ENCODE measurements around the gene ZFP36L2. TPM values are rescaled to one million over a fixed set of nuclear protein-coding genes. Genes with fewer than 3 reads are reported as not detected.

Gene ZFP36L2
- total RNA-seq, 1 donor from 2014 or later, result 55.0 TPM

DNA sequence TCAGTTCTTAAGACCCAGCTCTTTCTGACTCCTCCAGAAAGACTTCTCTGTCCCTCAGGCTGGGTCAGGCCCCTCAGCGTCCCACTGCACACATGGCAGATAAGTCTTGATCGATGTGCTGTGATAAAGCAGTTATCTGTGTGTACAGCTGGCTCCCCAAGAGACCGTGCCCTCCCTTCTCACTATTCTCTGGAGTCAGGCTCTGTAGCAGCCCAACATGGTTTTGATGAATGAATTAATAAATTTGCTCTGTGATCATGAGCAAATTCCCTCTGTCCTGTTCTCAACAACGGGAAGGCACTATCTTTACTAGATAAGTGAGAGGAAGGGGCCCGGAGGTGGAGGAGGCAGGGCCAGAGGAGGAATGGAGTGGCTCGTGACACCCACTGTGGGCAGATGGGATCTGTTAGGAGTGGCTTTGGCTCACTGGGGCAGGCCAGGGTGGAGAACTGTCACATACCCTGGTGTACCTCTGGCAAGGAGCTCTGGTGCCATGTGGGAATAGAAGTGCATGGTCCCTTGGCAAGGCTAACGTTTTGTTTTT is 48.3 kb downstream of the ZFP36L2 start:
- ATAC-seq (peak; percentile 38), DNase-seq (no peak)
- intact Hi-C loops (cut with micrococcal nuclease), result no loop called here

GRCh38 chr2:43176449-43176848 is 50.0 kb downstream of the ZFP36L2 start:
- ATAC-seq (no peak), DNase-seq (no peak)
- intact Hi-C loops (cut with micrococcal nuclease), result no loop called here

DNA sequence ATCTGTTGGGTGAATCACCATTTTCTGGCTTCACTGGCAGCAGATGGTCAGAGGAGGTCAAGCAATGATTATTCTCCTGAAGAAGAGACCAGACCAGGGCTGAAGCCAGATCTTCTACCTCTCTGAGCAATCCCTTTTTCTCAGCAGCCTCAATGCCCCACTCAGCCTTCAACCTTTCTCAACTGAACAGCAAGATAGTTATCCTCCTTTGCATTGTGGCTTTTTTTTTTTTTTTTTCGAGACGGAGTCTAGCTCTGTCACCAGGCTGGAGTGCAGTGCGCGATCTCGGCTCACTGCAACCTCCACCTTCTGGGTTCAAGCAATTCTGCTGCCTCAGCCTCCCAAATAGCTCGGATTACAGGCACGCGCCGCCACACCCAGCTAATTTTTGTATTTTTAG is 50.5 kb downstream of the ZFP36L2 start:
- ATAC-seq, result no peak
- no peak for DNase-seq
- intact Hi-C loops (cut with micrococcal nuclease), result no loop called here

DNA sequence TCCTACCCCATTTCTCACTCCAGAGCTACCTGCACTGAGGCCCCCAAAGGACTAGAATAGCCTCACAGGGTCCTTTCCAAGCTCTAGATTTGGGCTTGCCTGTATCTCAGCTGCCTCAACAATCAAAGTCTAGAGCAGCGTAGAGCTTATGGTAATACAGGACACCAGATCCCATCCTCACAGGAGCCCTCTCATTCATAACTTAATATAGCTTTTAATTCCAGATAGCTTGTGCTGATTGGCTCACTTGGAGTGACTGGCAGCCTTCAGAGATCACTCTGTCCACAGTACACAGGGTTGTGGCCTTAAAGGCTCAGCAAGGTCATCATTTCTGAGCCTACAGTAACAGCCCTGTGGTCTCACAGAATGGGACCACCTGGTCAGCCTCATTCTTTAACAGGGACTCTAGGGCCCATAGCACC is 51.4 kb downstream of the ZFP36L2 start:
- ATAC-seq, result no peak
- DNase-seq, result no peak
- intact Hi-C loops (cut with micrococcal nuclease), result no loop called here

DNA sequence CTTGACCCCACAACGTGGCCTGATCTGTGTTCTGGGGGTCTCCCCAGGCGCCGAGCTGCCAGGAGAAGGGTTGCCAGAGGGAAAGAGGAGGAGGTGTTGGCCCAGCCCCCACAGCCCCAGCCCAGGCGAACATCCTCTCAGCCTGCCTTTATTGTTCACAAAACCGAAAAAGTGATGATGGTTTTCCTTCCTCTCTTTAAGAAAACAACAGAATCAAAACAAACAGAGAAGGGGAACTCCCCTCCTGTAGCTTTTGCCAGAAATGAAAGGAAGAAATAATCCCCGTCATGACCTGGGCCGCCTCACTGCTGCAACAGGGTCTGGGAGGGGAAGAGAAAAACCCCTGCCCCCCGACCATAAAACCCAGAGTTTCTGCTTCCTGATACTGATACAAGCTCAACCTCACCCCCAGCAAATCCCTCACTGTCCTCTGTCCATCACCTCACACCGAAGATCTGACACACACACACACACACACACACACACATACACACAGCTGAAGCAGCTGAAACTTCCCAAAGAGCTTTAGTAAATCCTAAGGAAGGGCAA is 52.0 kb downstream of the ZFP36L2 start:
- intact Hi-C loops (cut with micrococcal nuclease), result no loop called here
- peak; percentile 58 for DNase-seq
- peak; percentile 30 for ATAC-seq
